ENCODE data around the gene PIK3C2G.

PIK3C2G gene

GRCh38 chr12:18629445-18629844, 368.1 kb downstream of the PIK3C2G start:
- no peak for DNase-seq (ENCODE audit: low read depth in 1 of 2, low spot score in 1 of 2)

- no peak for DNase-seq (ENCODE audit: low read depth in 1 of 2, low spot score in 1 of 2)
Measured at GRCh38 chr12:18629916-18630315, 368.6 kb downstream of the PIK3C2G start.

- no peak for DNase-seq (ENCODE audit: low read depth in 1 of 2, low spot score in 1 of 2)
Measured at GRCh38 chr12:18631339-18631738, 370.0 kb downstream of the PIK3C2G start.

GRCh38 chr12:18632848-18633247, 371.5 kb downstream of the PIK3C2G start:
- DNase-seq (ENCODE audit: low read depth in 1 of 2, low spot score in 1 of 2): no peak

GRCh38 chr12:18634382-18634781, 373.1 kb downstream of the PIK3C2G start:
- no peak for DNase-seq (ENCODE audit: low read depth in 1 of 2, low spot score in 1 of 2)

GRCh38 chr12:18640321-18640955, 379.1 kb downstream of the PIK3C2G start:
- no peak for DNase-seq (ENCODE audit: low read depth in 1 of 2, low spot score in 1 of 2)

- no peak for DNase-seq (ENCODE audit: low read depth in 1 of 2, low spot score in 1 of 2)
Measured at GRCh38 chr12:18643681-18644080, 382.4 kb downstream of the PIK3C2G start.

- DNase-seq (ENCODE audit: low read depth in 1 of 2, low spot score in 1 of 2): no peak
Measured at GRCh38 chr12:18644564-18644963, 383.2 kb downstream of the PIK3C2G start.

- no peak for DNase-seq (ENCODE audit: low read depth in 1 of 2, low spot score in 1 of 2)
Measured at GRCh38 chr12:18646286-18646890, 385.1 kb downstream of the PIK3C2G start.

- DNase-seq (ENCODE audit: low read depth in 1 of 2, low spot score in 1 of 2): no peak
Measured at GRCh38 chr12:18651525-18651924, 390.2 kb downstream of the PIK3C2G start.

- DNase-seq (ENCODE audit: low read depth in 1 of 2, low spot score in 1 of 2): no peak
Measured at GRCh38 chr12:18652596-18652995, 391.3 kb downstream of the PIK3C2G start.

GRCh38 chr12:18653465-18653864, 392.1 kb downstream of the PIK3C2G start:
- DNase-seq (ENCODE audit: low read depth in 1 of 2, low spot score in 1 of 2): no peak

GRCh38 chr12:18655351-18655750, 394.0 kb downstream of the PIK3C2G start:
- DNase-seq (ENCODE audit: low read depth in 1 of 2, low spot score in 1 of 2): no peak

- no peak for DNase-seq (ENCODE audit: low read depth in 1 of 2, low spot score in 1 of 2)
Measured at GRCh38 chr12:18658179-18658578, 396.9 kb downstream of the PIK3C2G start.

- DNase-seq (ENCODE audit: low read depth in 1 of 2, low spot score in 1 of 2): no peak
Measured at GRCh38 chr12:18658829-18659228, 397.5 kb downstream of the PIK3C2G start.

- no peak for DNase-seq (ENCODE audit: low read depth in 1 of 2, low spot score in 1 of 2)
Measured at GRCh38 chr12:18676141-18676540, 414.8 kb downstream of the PIK3C2G start.

GRCh38 chr12:18676996-18677588, 415.8 kb downstream of the PIK3C2G start:
- no peak for DNase-seq (ENCODE audit: low read depth in 1 of 2, low spot score in 1 of 2)

GRCh38 chr12:18681818-18682217, 420.5 kb downstream of the PIK3C2G start:
- no peak for DNase-seq (ENCODE audit: low read depth in 1 of 2, low spot score in 1 of 2)

- no peak for DNase-seq (ENCODE audit: low read depth in 1 of 2, low spot score in 1 of 2)
Measured at GRCh38 chr12:18683327-18684013, 422.2 kb downstream of the PIK3C2G start.

GRCh38 chr12:18684430-18684829, 423.1 kb downstream of the PIK3C2G start:
- no peak for DNase-seq (ENCODE audit: low read depth in 1 of 2, low spot score in 1 of 2)

GRCh38 chr12:18689771-18690170, 428.5 kb downstream of the PIK3C2G start:
- DNase-seq (ENCODE audit: low read depth in 1 of 2, low spot score in 1 of 2): no peak

- DNase-seq (ENCODE audit: low read depth in 1 of 2, low spot score in 1 of 2): no peak
Measured at GRCh38 chr12:18690653-18691052, 429.3 kb downstream of the PIK3C2G start.

Measured in activated T-helper 1 cell treated with anti-CD3 and anti-CD28 coated beads, Interleukin-2, amount 50 U/mL, for 16 hours (primary cell).